H1 (cell line): Measurements from ENCODE around the gene ARHGEF19. TPM values are rescaled to one million over a fixed set of nuclear protein-coding genes. Genes with fewer than 3 reads are reported as not detected.
"Not testable (repeated sequence)": the region's sequence is repeated elsewhere in the genome, so short reads cannot be mapped to it uniquely, and the experiment has no call there.

Experiments
- CTCF ChIA-PET: fragments of 300-600 bp; sonication (Branson Sonifier 250); formaldehyde crosslinking; loops from one replicate; lab custom pipeline; 2021; ENCODE audit not compliant: partially characterized antibody; lab: Charles Lee
- POLR2A ChIA-PET: fragments of 300-600 bp; sonication (Branson Sonifier 250); formaldehyde crosslinking; loops from one replicate; lab custom pipeline; 2021; ENCODE audit warnings: inconsistent platforms; ENCODE audit not compliant: partially characterized antibody; lab: Charles Lee
- DNase-seq, 2 experiments: peaks; one replicate each; pipeline versions ENCODE4 v3.0.0 to v3.0.0-alpha.2; 2010 to 2022; ENCODE audit warnings: low spot score in 2 of 2, low read depth in 1 of 2, mixed read lengths in 1 of 2
- FAIRE-seq: peaks from 2 replicates; lab custom pipeline; 2011; peaks lifted over from hg19 to GRCh38; lab: Jason Lieb, UNC
- H2AFZ ChIP-seq: 2 replicates; pipeline ENCODE4 v1.8.1; 2012; ENCODE audit warnings: low read length, inconsistent platforms
- H2AK5ac ChIP-seq: 2 replicates; pipeline ENCODE4 v1.6.1; 2013; ENCODE audit warnings: low read depth, low read length
- H2BK120ac ChIP-seq: replicated peaks from 2 replicates; pipeline ENCODE3; 2013; ENCODE audit warnings: low read depth, low read length, inconsistent platforms
- H2BK12ac ChIP-seq: 2 replicates; pipeline ENCODE4 v1.6.1; 2013; ENCODE audit warnings: low read depth, low read length
- H2BK15ac ChIP-seq: 2 replicates; pipeline ENCODE4 v1.6.1; 2013; ENCODE audit warnings: low read length
- H2BK20ac ChIP-seq: 2 replicates; pipeline ENCODE4 v1.6.1; 2013; ENCODE audit warnings: low read length
- H2BK5ac ChIP-seq: 2 replicates; pipeline ENCODE4 v1.6.1; 2013; ENCODE audit warnings: low read depth, low read length
- H3K14ac ChIP-seq: 2 replicates; pipeline ENCODE4 v1.6.1; 2013; ENCODE audit warnings: inconsistent platforms; ENCODE audit not compliant: insufficient read length
- H3K18ac ChIP-seq: 2 replicates; pipeline ENCODE4 v1.6.1; 2013; ENCODE audit warnings: low read length; ENCODE audit errors: extremely low read depth
- H3K23ac ChIP-seq: 2 replicates; pipeline ENCODE4 v1.6.1; 2013; ENCODE audit warnings: inconsistent platforms; ENCODE audit not compliant: insufficient read length
- H3K23me2 ChIP-seq: 2 replicates; pipeline ENCODE4 v1.6.1; 2013; ENCODE audit warnings: low read depth, low read length
- H3K27ac ChIP-seq: 2 replicates; pipeline ENCODE4 v1.6.1; 2011; ENCODE audit warnings: low read depth, low read length, inconsistent platforms
- H3K27me3 ChIP-seq, 4 experiments: replicated peaks in 1 of 4; 1 replicate in 1 of 4; 2 replicates in 3 of 4; pipeline versions ENCODE4 v1.6.1 to v1.8.1; 2011 to 2013; ENCODE audit warnings: low read length in 3 of 4, mild to moderate bottlenecking in 3 of 4, inconsistent platforms in 2 of 4, mixed read lengths in 2 of 4, moderate library complexity in 1 of 4; ENCODE audit not compliant: control insufficient read depth in 3 of 4, insufficient read depth in 3 of 4; ENCODE audit errors: extremely low read depth in 1 of 4
- H3K36me3 ChIP-seq, 4 experiments: 2 replicates each; pipeline versions ENCODE4 v1.6.1 to v1.8.1; 2011 to 2013; ENCODE audit warnings: mild to moderate bottlenecking in 4 of 4, low read length in 3 of 4, moderate library complexity in 2 of 4, control low read depth in 1 of 4, inconsistent platforms in 1 of 4; ENCODE audit not compliant: insufficient read depth in 4 of 4, control insufficient read depth in 2 of 4
- H3K4ac ChIP-seq: replicated peaks from 2 replicates; pipeline ENCODE3; 2013; ENCODE audit warnings: low read length, low read depth, mixed read lengths, inconsistent platforms; ENCODE audit not compliant: insufficient read length
- H3K4me1 ChIP-seq, 4 experiments: replicated peaks in 1 of 4; 1 replicate in 1 of 4; 2 replicates in 3 of 4; pipeline versions ENCODE4 v1.6.1 to v1.8.1; 2011 to 2013; ENCODE audit warnings: low read length in 3 of 4, inconsistent platforms in 2 of 4, mixed read lengths in 1 of 4; ENCODE audit not compliant: insufficient read depth in 4 of 4, control insufficient read depth in 3 of 4
- H3K4me2 ChIP-seq, 2 experiments: 2 replicates each; pipeline versions ENCODE4 v1.6.1 to v1.8.1; 2011 to 2013; ENCODE audit warnings: low read depth in 2 of 2, low read length in 2 of 2, control low read depth in 1 of 2, inconsistent platforms in 1 of 2, mild to moderate bottlenecking in 1 of 2; ENCODE audit not compliant: insufficient read depth in 1 of 2
- H3K4me3 ChIP-seq, 4 experiments: fragments of 200-600, 300-600 bp in 1 of 4; sonication (generic), shearing (Covaris generic), sonication (Bioruptor Twin) in 1 of 4; 2 replicates each; pipeline versions ENCODE4 v1.5.1 to v1.8.1; 2011 to 2016; ENCODE audit warnings: low read length in 4 of 4, low read depth in 3 of 4, control low read depth in 2 of 4, inconsistent platforms in 2 of 4, mild to moderate bottlenecking in 2 of 4, mixed read lengths in 1 of 4, moderate library complexity in 1 of 4; ENCODE audit not compliant: insufficient read depth in 2 of 4; ENCODE audit errors: extremely low read depth in 1 of 4
- H3K56ac ChIP-seq: replicated peaks from 2 replicates; pipeline ENCODE3; 2013; ENCODE audit warnings: low read depth, mild to moderate bottlenecking, mixed read lengths, low read length, inconsistent platforms; ENCODE audit not compliant: insufficient read length
- H3K79me1 ChIP-seq: 2 replicates; pipeline ENCODE4 v1.6.1; 2013; ENCODE audit warnings: low read depth, low read length, control low read depth
- H3K79me2 ChIP-seq, 2 experiments: 2 replicates each; pipeline versions ENCODE4 v1.6.1 to v1.8.1; 2012 to 2013; ENCODE audit warnings: low read length in 2 of 2, mild to moderate bottlenecking in 2 of 2, inconsistent platforms in 1 of 2; ENCODE audit not compliant: insufficient read depth in 2 of 2, control insufficient read depth in 1 of 2
- H3K9ac ChIP-seq, 4 experiments: replicated peaks in 1 of 4; 1 replicate in 1 of 4; 2 replicates in 3 of 4; pipeline versions ENCODE4 v1.6.1 to v1.8.1; 2011 to 2013; ENCODE audit warnings: low read depth in 3 of 4, low read length in 3 of 4, control low read depth in 2 of 4, mild to moderate bottlenecking in 2 of 4, moderate library complexity in 2 of 4, inconsistent platforms in 1 of 4; ENCODE audit errors: extremely low read depth in 1 of 4
- H3K9me3 ChIP-seq, 2 experiments: 2 replicates each; pipeline versions ENCODE4 v1.6.1 to v1.8.1; 2012 to 2013; ENCODE audit warnings: mild to moderate bottlenecking in 2 of 2, moderate library complexity in 2 of 2, control low read depth in 1 of 2, inconsistent platforms in 1 of 2, low read depth in 1 of 2, low read length in 1 of 2, mixed read lengths in 1 of 2; ENCODE audit not compliant: insufficient read depth in 2 of 2
- H4K20me1 ChIP-seq, 2 experiments: replicated peaks in 1 of 2; 2 replicates each; pipeline versions ENCODE3 to v1.8.1; 2011 to 2013; ENCODE audit warnings: inconsistent platforms in 2 of 2, low read length in 2 of 2, mild to moderate bottlenecking in 1 of 2; ENCODE audit not compliant: insufficient read depth in 2 of 2, control insufficient read depth in 1 of 2
- H4K5ac ChIP-seq: 2 replicates; pipeline ENCODE4 v1.6.1; 2013; ENCODE audit warnings: low read length, low read depth, mixed read lengths, inconsistent platforms; ENCODE audit not compliant: insufficient read length
- H4K8ac ChIP-seq: 2 replicates; pipeline ENCODE4 v1.8.0; 2013; ENCODE audit warnings: mild to moderate bottlenecking, moderate library complexity, low read length, inconsistent platforms; ENCODE audit not compliant: insufficient read depth; ENCODE audit errors: extremely low read depth
- H4K91ac ChIP-seq: replicated peaks from 2 replicates; pipeline ENCODE3; 2013; ENCODE audit warnings: low read length, mixed read lengths, inconsistent platforms; ENCODE audit not compliant: insufficient read length
- CHD1 ChIP-seq: IDR thresholded peaks from 2 replicates; pipeline ENCODE4 v1.6.1; 2012; ENCODE audit warnings: low read depth, low read length, improper control_type of control experiment
- GTF2F1 ChIP-seq: IDR thresholded peaks from 2 replicates; pipeline ENCODE4 v1.6.1; 2012; ENCODE audit warnings: low read depth, low read length, improper control_type of control experiment, borderline replicate concordance
- WGBS, 2 experiments: shearing (Covaris generic) in 1 of 2; methylation state at CpG; one replicate each; pipeline versions ENCODE4 v1.1.6 to v1.1.7; 2013 to 2015; ENCODE audit warnings: low lambda C conversion rate in 2 of 2, mixed read lengths in 2 of 2, inconsistent platforms in 1 of 2, low coverage in 1 of 2, missing lambda C conversion rate in 1 of 2; ENCODE audit not compliant: insufficient replicate concordance in 2 of 2, insufficient coverage in 1 of 2, insufficient read length in 1 of 2; ENCODE audit errors: extremely low coverage in 1 of 2, missing lambda C conversion rate in 1 of 2; 5-methylcytosine and 5-hydroxymethylcytosine counted together
- polyA plus RNA-seq, 7 experiments: library from polyadenylated mRNA; depleted of rRNA in 3 of 7; stranded (reverse) in 5 of 7; unstranded in 2 of 7; fragments of >200 nt in 5 of 7; fragments of 200-250 nt in 2 of 7; gene quantifications; 1 replicate in 5 of 7; 2 replicates in 1 of 7; 4 replicates in 1 of 7; pipeline versions ENCODE4 v1.2.1 to v1.2.3, GENCODE V29; 2011 to 2013; ENCODE audit warnings: missing spikeins in 2 of 7, mixed read lengths in 2 of 7
- total RNA-seq: library from RNA; stranded (reverse); fragmentation: NEBNext Ultra II Directional; extraction: Animal tissue kit (Norgen Biotek cat#: 25700); gene quantifications from 2 replicates; pipeline ENCODE4 v1.2.1, GENCODE V29; 2021
- TF ChIP-seq, protein P1 (sequence below): IDR thresholded peaks from 2 replicates; pipeline ENCODE4 v1.6.1; 2011; ENCODE audit warnings: low read depth, mild to moderate bottlenecking, low read length; ENCODE audit not compliant: insufficient read depth

ARHGEF19 gene
- total and polyA plus RNA-seq, 2 of the 8 experiments (the other 6 are each of a cell fraction or from before 2014, with no cell fraction given), result 47.5 to 56.4 TPM

DNA sequence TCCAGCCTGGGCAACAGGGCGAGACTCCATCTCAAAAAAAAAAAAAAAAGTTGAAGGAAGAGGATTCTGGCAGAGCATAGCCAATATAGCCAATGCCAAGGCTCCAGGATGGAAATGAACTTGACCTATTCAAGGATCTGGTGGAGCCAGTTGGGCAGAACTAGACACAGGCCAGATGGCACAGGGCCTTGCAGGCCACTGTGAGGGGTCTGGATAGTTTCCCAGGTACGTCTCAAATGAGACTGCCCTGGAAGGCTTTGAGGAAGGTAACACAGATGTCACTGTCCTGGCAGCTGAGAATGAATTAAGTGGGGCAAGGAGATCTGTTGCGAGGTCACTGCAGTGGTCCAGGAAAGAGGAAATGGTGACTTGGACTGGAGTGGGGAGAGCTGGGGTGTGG lies 12.0 kb upstream of the ARHGEF19 start (continued):
- TF ChIP-seq, protein P1, sequence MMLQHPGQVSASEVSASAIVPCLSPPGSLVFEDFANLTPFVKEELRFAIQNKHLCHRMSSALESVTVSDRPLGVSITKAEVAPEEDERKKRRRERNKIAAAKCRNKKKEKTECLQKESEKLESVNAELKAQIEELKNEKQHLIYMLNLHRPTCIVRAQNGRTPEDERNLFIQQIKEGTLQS, result no peak
- TF ChIP-seq CHD1 (no peak), GTF2F1 (no peak)
- TF ChIP-seq, all 59 proteins: peak for 0

DNA sequence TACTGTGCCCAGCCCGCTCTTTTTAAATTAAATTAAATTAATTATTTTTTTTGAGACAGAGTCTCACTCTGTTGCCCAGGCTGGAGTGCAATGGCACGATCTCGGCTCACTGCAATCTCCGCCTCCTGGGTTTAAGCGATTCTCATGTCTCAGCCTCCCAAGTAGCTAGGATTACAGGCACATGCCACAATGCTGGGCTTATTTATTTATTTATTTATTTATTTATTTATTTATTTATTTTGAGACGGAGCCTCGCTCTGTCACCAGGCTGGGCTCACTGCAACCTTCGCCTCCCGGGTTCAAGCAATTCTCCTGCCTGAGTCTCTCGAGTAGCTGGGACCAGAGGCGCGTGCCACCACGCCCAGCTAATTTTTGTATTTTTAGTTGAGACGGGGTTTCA lies 10.3 kb upstream of the ARHGEF19 start:
- not testable (repeated sequence) for FAIRE-seq

More for the DNA sequence above, 10.3 kb upstream of the ARHGEF19 start:
- H2BK15ac ChIP-seq, H3K4me3 ChIP-seq, H4K8ac ChIP-seq, H3K4me2 ChIP-seq, H3K9ac ChIP-seq, H4K91ac ChIP-seq, H2AK5ac ChIP-seq, H2BK12ac ChIP-seq, H3K27ac ChIP-seq, H4K5ac ChIP-seq, H3K79me2 ChIP-seq, H2BK5ac ChIP-seq, H3K18ac ChIP-seq, DNase-seq, H2BK20ac ChIP-seq, H3K9me3 ChIP-seq, H3K56ac ChIP-seq, H3K23ac ChIP-seq, H3K36me3 ChIP-seq, H3K4ac ChIP-seq, H3K79me1 ChIP-seq, H4K20me1 ChIP-seq, H2AFZ ChIP-seq, H3K14ac ChIP-seq, H2BK120ac ChIP-seq: not testable (repeated sequence)
- ChIA-PET CTCF (interaction anchor here (0.7 to 3.8 kb wide), 4 partner anchors 13 to 140 kb away, joined by 3 to 21 read pairs (median 4); no protein-coding TSS in a partner anchor), POLR2A (interaction anchor here (1.2 kb wide), 2 partner anchors 10 to 14 kb away, joined by 4 read pairs; no protein-coding TSS in a partner anchor)
- 93% methylated on average over 14 of the region's 14 CpGs; no CpG with 5 or more reads in 1 of the 2 experiments for WGBS, 2 experiments
- H3K23me2 ChIP-seq, result peaks cover 16% of the 10 kb centered on the region
- H3K27me3 ChIP-seq, result peaks cover 14 to 40% (median 29%) of the 10 kb centered on the region in 4 experiments
- H3K4me1 ChIP-seq, result peaks cover 0 to 15% (median 10%) of the 10 kb centered on the region in 4 experiments; a peak in 5 of 7 replicates
